GM12801 (cell line): ENCODE measurements around the gene SYNGR3.

Experiments used
- TF ChIP-seq, protein P1 (sequence below): IDR thresholded peaks from one replicate; pipeline ENCODE4 v1.5.1; 2011; ENCODE audit warnings: control low read depth; ENCODE audit not compliant: insufficient read length; ENCODE audit errors: extremely low read depth

Gene SYNGR3

GRCh38 chr16:2008631-2009163, 18.9 kb downstream of the SYNGR3 start:
- TF ChIP-seq, protein P1, sequence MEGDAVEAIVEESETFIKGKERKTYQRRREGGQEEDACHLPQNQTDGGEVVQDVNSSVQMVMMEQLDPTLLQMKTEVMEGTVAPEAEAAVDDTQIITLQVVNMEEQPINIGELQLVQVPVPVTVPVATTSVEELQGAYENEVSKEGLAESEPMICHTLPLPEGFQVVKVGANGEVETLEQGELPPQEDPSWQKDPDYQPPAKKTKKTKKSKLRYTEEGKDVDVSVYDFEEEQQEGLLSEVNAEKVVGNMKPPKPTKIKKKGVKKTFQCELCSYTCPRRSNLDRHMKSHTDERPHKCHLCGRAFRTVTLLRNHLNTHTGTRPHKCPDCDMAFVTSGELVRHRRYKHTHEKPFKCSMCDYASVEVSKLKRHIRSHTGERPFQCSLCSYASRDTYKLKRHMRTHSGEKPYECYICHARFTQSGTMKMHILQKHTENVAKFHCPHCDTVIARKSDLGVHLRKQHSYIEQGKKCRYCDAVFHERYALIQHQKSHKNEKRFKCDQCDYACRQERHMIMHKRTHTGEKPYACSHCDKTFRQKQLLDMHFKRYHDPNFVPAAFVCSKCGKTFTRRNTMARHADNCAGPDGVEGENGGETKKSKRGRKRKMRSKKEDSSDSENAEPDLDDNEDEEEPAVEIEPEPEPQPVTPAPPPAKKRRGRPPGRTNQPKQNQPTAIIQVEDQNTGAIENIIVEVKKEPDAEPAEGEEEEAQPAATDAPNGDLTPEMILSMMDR = no peak

DNA sequence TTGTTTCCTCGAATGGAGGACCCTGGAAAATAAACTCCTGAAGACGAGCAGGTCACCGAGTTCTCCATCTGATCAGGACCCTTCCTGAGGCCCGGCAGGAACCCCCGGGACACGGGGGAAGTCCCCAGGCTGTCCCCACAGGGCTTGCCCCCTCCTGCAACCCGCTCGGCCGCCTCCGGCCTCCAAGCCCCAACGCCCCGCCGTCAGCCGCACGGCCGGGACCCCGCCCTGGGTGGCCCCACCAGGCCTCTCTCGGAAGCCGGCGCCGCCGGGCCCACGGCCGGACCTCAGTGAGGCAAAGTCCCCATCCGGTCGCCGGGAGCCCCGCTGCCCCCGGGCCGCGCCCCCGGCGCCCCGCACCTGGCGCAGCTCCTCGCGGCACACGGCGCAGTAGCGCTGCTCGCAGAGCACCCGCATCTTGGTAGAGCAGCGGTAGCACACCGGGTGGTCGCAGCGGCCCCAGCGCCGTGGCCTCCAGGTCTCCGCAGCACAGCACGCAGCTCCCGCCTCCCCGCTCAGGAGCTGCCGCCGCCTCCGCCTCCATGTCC, 19.5 kb downstream of the SYNGR3 start:
- TF ChIP-seq, protein P1 = no peak

DNA sequence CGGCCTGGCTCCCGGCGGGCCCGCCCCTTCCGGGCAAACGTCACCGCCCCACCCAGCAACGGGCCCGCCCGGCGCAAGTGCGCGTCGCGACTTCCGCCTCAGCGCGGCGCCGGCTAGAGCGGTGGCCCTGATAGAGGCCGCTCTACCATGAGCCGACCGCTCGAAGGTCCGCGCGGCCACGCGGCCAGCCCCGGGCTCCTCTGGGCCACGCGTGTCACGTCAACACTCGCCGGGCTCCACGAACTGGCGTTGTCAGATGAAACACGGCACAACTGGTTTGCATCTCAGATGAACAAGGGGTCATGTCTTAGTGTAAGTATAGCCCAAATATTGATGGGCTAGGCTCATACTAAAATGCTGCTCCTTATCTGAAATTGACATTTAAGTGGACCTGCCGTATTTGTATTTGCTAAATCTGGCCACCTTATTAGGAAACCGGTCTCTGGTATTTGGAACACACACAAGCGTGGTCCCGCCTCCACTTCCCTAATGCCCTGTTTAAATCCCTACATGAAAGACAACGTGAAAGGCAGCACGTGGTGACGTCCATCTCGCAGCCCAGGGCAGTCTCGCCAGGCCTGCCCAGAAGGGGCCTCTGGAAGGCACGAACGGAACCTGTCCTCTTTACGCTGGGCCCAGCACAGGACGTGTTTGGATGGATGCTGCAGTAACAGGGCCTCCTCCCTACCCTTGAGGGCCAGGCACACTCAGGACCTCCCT, 20.2 kb downstream of the SYNGR3 start, which contains the start of gene ZNF598:
Gene ZNF598, minus strand, starts transcription at position 31 of the 720 bp plus-strand sequence.
- TF ChIP-seq, protein P1 = no peak

DNA sequence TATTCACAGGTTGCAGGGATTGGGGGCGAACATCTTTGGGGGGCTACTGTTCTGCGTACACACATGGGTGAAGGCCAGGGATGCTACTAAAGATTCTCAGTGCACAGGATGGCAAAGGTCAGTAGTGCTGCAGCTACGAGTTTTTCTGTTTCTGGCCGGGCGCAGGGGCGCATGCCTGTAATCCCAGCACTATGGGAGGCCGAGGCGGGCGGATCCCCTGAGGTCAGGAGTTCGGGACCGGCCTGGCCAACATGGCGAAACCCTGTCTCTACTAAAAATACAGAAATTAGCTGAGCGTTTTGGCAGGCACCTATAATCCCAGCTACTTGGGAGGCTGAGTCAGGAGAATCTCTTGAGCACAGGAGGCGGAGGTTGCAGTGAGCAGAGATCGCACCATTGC, 23.8 kb downstream of the SYNGR3 start:
- TF ChIP-seq, protein P1 = no peak

GRCh38 chr16:2015117-2015946, 25.6 kb downstream of the SYNGR3 start:
- TF ChIP-seq, protein P1 = no peak

DNA sequence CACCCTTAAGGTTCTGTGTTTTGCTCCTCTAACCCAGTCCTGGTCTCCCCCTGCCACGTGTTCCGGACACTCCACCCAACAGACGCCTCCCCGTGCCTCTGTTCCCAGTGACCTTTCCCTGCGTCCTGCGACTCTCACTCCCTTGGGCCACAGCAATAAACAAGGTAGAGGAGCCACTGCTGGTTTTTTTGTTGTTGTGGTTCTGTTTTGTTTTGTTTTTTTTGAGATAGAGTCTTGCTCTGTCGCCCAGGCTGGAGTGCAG, 26.1 kb downstream of the SYNGR3 start:
- TF ChIP-seq, protein P1 = no peak

- TF ChIP-seq, protein P1 = no peak
These were observed 26.7 kb downstream of the SYNGR3 start for GRCh38 chr16:2016407-2016922.
